H9 (cell line): Measurements from ENCODE around the gene CHEK1. TPM values are rescaled to one million over a fixed set of nuclear protein-coding genes. Genes with fewer than 3 reads are reported as not detected.
A peak's percentile ranks its signal among the peaks of the same experiment; 100 is the strongest.

Experiments used
- DNase-seq: peaks from one replicate; pipeline ENCODE4 v3.0.0-alpha.2; 2017
- H2AFZ ChIP-seq: one replicate; pipeline ENCODE4 v1.6.1; 2013; ENCODE audit warnings: mild to moderate bottlenecking, low read length, control low read depth, moderate library complexity
- H2AK5ac ChIP-seq: 2 replicates; pipeline ENCODE4 v1.6.1; 2013; ENCODE audit warnings: low read length, control low read depth, mixed read lengths; ENCODE audit not compliant: insufficient read length
- H2BK120ac ChIP-seq: one replicate; pipeline ENCODE4 v1.6.1; 2013; ENCODE audit warnings: low read depth, mild to moderate bottlenecking, low read length, control low read depth, inconsistent platforms; ENCODE audit not compliant: poor library complexity, severe bottlenecking
- H2BK12ac ChIP-seq: 2 replicates; pipeline ENCODE4 v1.6.1; 2013; ENCODE audit warnings: low read length, control low read depth, mixed read lengths, low read depth; ENCODE audit not compliant: insufficient read length
- H2BK15ac ChIP-seq: 2 replicates; pipeline ENCODE4 v1.6.1; 2013; ENCODE audit warnings: low read depth, low read length, control low read depth
- H2BK20ac ChIP-seq: one replicate; pipeline ENCODE4 v1.6.1; 2013; ENCODE audit warnings: low read depth, mild to moderate bottlenecking, low read length, control low read depth, inconsistent platforms; ENCODE audit not compliant: poor library complexity, severe bottlenecking
- H2BK5ac ChIP-seq: 2 replicates; pipeline ENCODE4 v1.6.1; 2013; ENCODE audit warnings: low read length, control low read depth, mixed read lengths; ENCODE audit not compliant: insufficient read length
- H3K14ac ChIP-seq: 2 replicates; pipeline ENCODE4 v1.6.1; 2013; ENCODE audit warnings: low read length, control low read depth; ENCODE audit not compliant: insufficient read depth
- H3K18ac ChIP-seq: 2 replicates; pipeline ENCODE4 v1.6.1; 2013; ENCODE audit warnings: low read depth, mild to moderate bottlenecking, mixed read lengths, low read length, control low read depth; ENCODE audit not compliant: insufficient read length
- H3K23ac ChIP-seq: 2 replicates; pipeline ENCODE4 v1.6.1; 2013; ENCODE audit warnings: low read length, control low read depth, mixed read lengths, low read depth; ENCODE audit not compliant: insufficient read length
- H3K23me2 ChIP-seq: 2 replicates; pipeline ENCODE4 v1.6.1; 2013; ENCODE audit warnings: low read depth, mild to moderate bottlenecking, mixed read lengths, low read length, control low read depth; ENCODE audit not compliant: insufficient read length, poor library complexity, severe bottlenecking
- H3K27ac ChIP-seq: 2 replicates; pipeline ENCODE4 v1.5.1; 2013; ENCODE audit warnings: low read length, control low read depth, mixed read lengths, low read depth; ENCODE audit not compliant: insufficient read length
- H3K27me3 ChIP-seq: 2 replicates; pipeline ENCODE4 v1.6.1; 2013; ENCODE audit warnings: low read length, control low read depth, inconsistent platforms; ENCODE audit not compliant: insufficient read depth
- H3K4ac ChIP-seq: 2 replicates; pipeline ENCODE4 v1.6.1; 2013; ENCODE audit warnings: low read depth, mild to moderate bottlenecking, control low read depth, inconsistent platforms, low read length, moderate library complexity
- H3K4me1 ChIP-seq: 2 replicates; pipeline ENCODE4 v1.6.1; 2013; ENCODE audit warnings: low read length, control low read depth, inconsistent platforms; ENCODE audit not compliant: insufficient read depth
- H3K4me2 ChIP-seq: 2 replicates; pipeline ENCODE4 v1.6.1; 2013; ENCODE audit warnings: low read length, control low read depth, mixed read lengths; ENCODE audit not compliant: insufficient read length, insufficient read depth
- H3K56ac ChIP-seq: 2 replicates; pipeline ENCODE4 v1.6.1; 2013; ENCODE audit warnings: low read depth, mild to moderate bottlenecking, mixed read lengths, low read length, control low read depth; ENCODE audit not compliant: insufficient read length
- H3K79me1 ChIP-seq: 2 replicates; pipeline ENCODE4 v1.6.1; 2013; ENCODE audit warnings: low read depth, mild to moderate bottlenecking, moderate library complexity, low read length, control low read depth, inconsistent platforms; ENCODE audit not compliant: insufficient read depth, poor library complexity, severe bottlenecking
- H3K79me2 ChIP-seq: 2 replicates; pipeline ENCODE4 v1.6.1; 2013; ENCODE audit warnings: low read length, control low read depth, inconsistent platforms; ENCODE audit not compliant: insufficient read depth
- H3K9ac ChIP-seq: 2 replicates; pipeline ENCODE4 v1.6.1; 2013; ENCODE audit warnings: low read length, control low read depth, mixed read lengths; ENCODE audit not compliant: insufficient read length; ENCODE audit errors: extremely low read depth
- H3K9me3 ChIP-seq: one replicate; pipeline ENCODE4 v1.6.1; 2013; ENCODE audit warnings: low read depth, low read length, inconsistent platforms; ENCODE audit not compliant: control insufficient read depth
- H3T11ph ChIP-seq: one replicate; pipeline ENCODE4 v1.6.1; 2013; ENCODE audit warnings: mild to moderate bottlenecking, low read length, control low read depth, inconsistent platforms
- H4K20me1 ChIP-seq: one replicate; pipeline ENCODE4 v1.6.1; 2013; ENCODE audit not compliant: control insufficient read depth, insufficient read length, insufficient read depth
- H4K5ac ChIP-seq: 2 replicates; pipeline ENCODE4 v1.6.1; 2013; ENCODE audit warnings: low read depth, mild to moderate bottlenecking, mixed read lengths, low read length, control low read depth; ENCODE audit not compliant: insufficient read length
- H4K8ac ChIP-seq: replicated peaks from 2 replicates; pipeline ENCODE4 v1.6.1; 2013; ENCODE audit warnings: low read length, control low read depth, mixed read lengths, low read depth; ENCODE audit not compliant: insufficient read length
- H4K91ac ChIP-seq: 2 replicates; pipeline ENCODE4 v1.6.1; 2013; ENCODE audit warnings: low read depth, mild to moderate bottlenecking, moderate library complexity, mixed read lengths, low read length, control low read depth; ENCODE audit not compliant: insufficient read length
- H3K27ac Mint-ChIP-seq, 3 experiments: 2 replicates in 2 of 3; 3 replicates in 1 of 3; pipeline ENCODE4 v1.8.0; 2020 to 2021; ENCODE audit warnings: mixed read lengths in 3 of 3, mild to moderate bottlenecking in 1 of 3, moderate library complexity in 1 of 3
- H3K27me3 Mint-ChIP-seq: 2 replicates; pipeline ENCODE4 v1.8.0; 2021; ENCODE audit warnings: low read depth, mild to moderate bottlenecking, moderate library complexity, mixed read lengths
- H3K36me3 Mint-ChIP-seq, 3 experiments: 2 replicates in 2 of 3; 3 replicates in 1 of 3; pipeline ENCODE4 v1.8.0; 2020 to 2021; ENCODE audit warnings: low read depth in 3 of 3, mixed read lengths in 3 of 3; ENCODE audit not compliant: insufficient read depth in 1 of 3
- H3K4me1 Mint-ChIP-seq, 2 experiments: 2 replicates each; pipeline ENCODE4 v1.8.0; 2020; ENCODE audit warnings: mixed read lengths in 2 of 2
- H3K4me3 Mint-ChIP-seq, 2 experiments: 2 replicates in 1 of 2; 3 replicates in 1 of 2; pipeline ENCODE4 v1.8.0; 2020 to 2021; ENCODE audit warnings: mild to moderate bottlenecking in 2 of 2, mixed read lengths in 2 of 2, moderate library complexity in 1 of 2
- H3K9me3 Mint-ChIP-seq, 2 experiments: 2 replicates in 1 of 2; 3 replicates in 1 of 2; pipeline ENCODE4 v1.8.0; 2020; ENCODE audit warnings: mild to moderate bottlenecking in 2 of 2, mixed read lengths in 2 of 2, moderate library complexity in 1 of 2
- whole genome bisulfite sequencing: extraction: QIAGEN DNeasy Blood & Tissue Kit; methylation state at CpG from one replicate; pipeline ENCODE4 v1.1.7; 2013; ENCODE audit warnings: missing lambda C conversion rate, low lambda C conversion rate, mixed read lengths; ENCODE audit not compliant: insufficient read length; ENCODE audit errors: extremely low coverage; 5-methylcytosine and 5-hydroxymethylcytosine counted together
- total RNA-seq: library from RNA; stranded (reverse); gene quantifications from 2 replicates; pipeline ENCODE4 v1.2.1, GENCODE V29; 2021
- TF ChIP-seq, protein P1 (sequence below): fragments of 200-600 bp; sonication (generic); conservative IDR thresholded peaks from 3 replicates; pipeline ENCODE4 v1.8.0; 2021; ENCODE audit warnings: antibody characterized with exemption, mild to moderate bottlenecking

The CHEK1 gene
- total RNA-seq, 1 experiment from 2014 or later: 126 TPM

DNA sequence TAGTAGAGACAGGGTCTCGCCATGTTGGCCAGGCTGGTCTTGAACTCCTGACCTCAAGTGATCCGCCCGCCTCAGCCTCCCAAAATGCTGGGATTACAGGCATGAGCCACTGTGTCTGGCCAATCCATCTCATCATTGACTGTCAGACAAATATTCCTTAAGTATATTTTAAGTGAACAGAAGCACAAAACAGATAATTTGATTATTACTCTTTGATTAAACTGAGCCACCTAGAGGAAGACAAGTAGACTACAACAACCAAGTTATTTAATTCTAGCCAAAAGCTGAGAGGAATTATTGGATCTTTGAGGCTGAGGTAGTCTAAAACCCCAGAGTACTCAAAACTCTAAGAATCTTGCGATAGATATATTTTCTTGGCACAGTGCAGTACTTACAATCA lies 54.4 kb downstream of the CHEK1 start:
- TF ChIP-seq, protein P1, sequence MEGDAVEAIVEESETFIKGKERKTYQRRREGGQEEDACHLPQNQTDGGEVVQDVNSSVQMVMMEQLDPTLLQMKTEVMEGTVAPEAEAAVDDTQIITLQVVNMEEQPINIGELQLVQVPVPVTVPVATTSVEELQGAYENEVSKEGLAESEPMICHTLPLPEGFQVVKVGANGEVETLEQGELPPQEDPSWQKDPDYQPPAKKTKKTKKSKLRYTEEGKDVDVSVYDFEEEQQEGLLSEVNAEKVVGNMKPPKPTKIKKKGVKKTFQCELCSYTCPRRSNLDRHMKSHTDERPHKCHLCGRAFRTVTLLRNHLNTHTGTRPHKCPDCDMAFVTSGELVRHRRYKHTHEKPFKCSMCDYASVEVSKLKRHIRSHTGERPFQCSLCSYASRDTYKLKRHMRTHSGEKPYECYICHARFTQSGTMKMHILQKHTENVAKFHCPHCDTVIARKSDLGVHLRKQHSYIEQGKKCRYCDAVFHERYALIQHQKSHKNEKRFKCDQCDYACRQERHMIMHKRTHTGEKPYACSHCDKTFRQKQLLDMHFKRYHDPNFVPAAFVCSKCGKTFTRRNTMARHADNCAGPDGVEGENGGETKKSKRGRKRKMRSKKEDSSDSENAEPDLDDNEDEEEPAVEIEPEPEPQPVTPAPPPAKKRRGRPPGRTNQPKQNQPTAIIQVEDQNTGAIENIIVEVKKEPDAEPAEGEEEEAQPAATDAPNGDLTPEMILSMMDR: peak; percentile 54
- no peak overlapping the region for H3K4me3 Mint-ChIP-seq

More for the DNA sequence above, 54.4 kb downstream of the CHEK1 start:
- H3K27ac Mint-ChIP-seq: no peak overlapping the region
- peaks cover 4 to 6% of the 10 kb centered on the region in 2 experiments; a peak in 3 of 4 replicates for H3K4me1 Mint-ChIP-seq
- H3K23me2 ChIP-seq: no peaks in the 10 kb centered on the region
- no peaks in the 10 kb centered on the region for H3K9me3 ChIP-seq
- H4K8ac ChIP-seq: no peak overlapping the region
- H3K14ac ChIP-seq: no peak overlapping the region
- no peak overlapping the region for H2BK5ac ChIP-seq
- H2BK120ac ChIP-seq: no peak overlapping the region
- DNase-seq: no peak
- no peak overlapping the region for H4K91ac ChIP-seq
- H3T11ph ChIP-seq: no peak overlapping the region
- no peaks in the 10 kb centered on the region for H3K79me1 ChIP-seq
- no peak overlapping the region for H2AFZ ChIP-seq
- no peak overlapping the region for H3K4ac ChIP-seq
- no peak overlapping the region for H4K5ac ChIP-seq
- H2BK15ac ChIP-seq: no peak overlapping the region
- no peaks in the 10 kb centered on the region for H3K27me3 Mint-ChIP-seq
- peaks cover 26 to 47% (median 41%) of the 10 kb centered on the region in 3 experiments; a peak in 6 of 7 replicates for H3K36me3 Mint-ChIP-seq
- no peaks in the 10 kb centered on the region for H3K27me3 ChIP-seq
- H4K20me1 ChIP-seq: no peaks in the 10 kb centered on the region
- H3K4me1 ChIP-seq: no peaks in the 10 kb centered on the region
- H3K18ac ChIP-seq: no peak overlapping the region
- no CpG with 5 or more reads among the region's 4 CpGs for whole genome bisulfite sequencing
- no peak overlapping the region for H3K23ac ChIP-seq
- H3K9me3 Mint-ChIP-seq: no peaks in the 10 kb centered on the region
- H2BK20ac ChIP-seq: no peak overlapping the region
- H2AK5ac ChIP-seq: no peak overlapping the region
- H2BK12ac ChIP-seq: no peak overlapping the region
- H3K79me2 ChIP-seq: no peaks in the 10 kb centered on the region
- no peak overlapping the region for H3K27ac ChIP-seq
- H3K56ac ChIP-seq: no peak overlapping the region
- H3K4me2 ChIP-seq: no peak overlapping the region
- no peak overlapping the region for H3K9ac ChIP-seq
